Skeletal muscle satellite cell (primary cell): ENCODE data around the gene CHCHD6.
A peak's percentile ranks its signal among the peaks of the same experiment; 100 is the strongest.

ENCODE experiments used
- H3K27me3 ChIP-seq: 2 replicates; pipeline ENCODE4 v1.7.0; 2013; ENCODE audit warnings: low read length; ENCODE audit not compliant: control insufficient read depth, insufficient read depth
- H3K36me3 ChIP-seq: 2 replicates; pipeline ENCODE4 v1.7.0; 2013; ENCODE audit warnings: mild to moderate bottlenecking, control low read depth, low read length; ENCODE audit not compliant: insufficient read depth
- H3K4me1 ChIP-seq: 2 replicates; pipeline ENCODE4 v1.7.0; 2013; ENCODE audit warnings: low read length; ENCODE audit not compliant: control insufficient read depth, insufficient read depth
- H3K4me2 ChIP-seq: 2 replicates; pipeline ENCODE4 v1.7.0; 2013; ENCODE audit warnings: mild to moderate bottlenecking, low read length
- H3K4me3 ChIP-seq: 2 replicates; pipeline ENCODE4 v1.7.0; 2013; ENCODE audit warnings: low read length
- H3K9ac ChIP-seq: 2 replicates; pipeline ENCODE4 v1.7.0; 2013; ENCODE audit warnings: mild to moderate bottlenecking, low read depth, low read length, moderate library complexity
- H3K9me3 ChIP-seq: replicated peaks from 2 replicates; pipeline ENCODE4 v1.7.0; 2013; ENCODE audit warnings: mild to moderate bottlenecking, control low read depth, low read length

CHCHD6 gene

DNA sequence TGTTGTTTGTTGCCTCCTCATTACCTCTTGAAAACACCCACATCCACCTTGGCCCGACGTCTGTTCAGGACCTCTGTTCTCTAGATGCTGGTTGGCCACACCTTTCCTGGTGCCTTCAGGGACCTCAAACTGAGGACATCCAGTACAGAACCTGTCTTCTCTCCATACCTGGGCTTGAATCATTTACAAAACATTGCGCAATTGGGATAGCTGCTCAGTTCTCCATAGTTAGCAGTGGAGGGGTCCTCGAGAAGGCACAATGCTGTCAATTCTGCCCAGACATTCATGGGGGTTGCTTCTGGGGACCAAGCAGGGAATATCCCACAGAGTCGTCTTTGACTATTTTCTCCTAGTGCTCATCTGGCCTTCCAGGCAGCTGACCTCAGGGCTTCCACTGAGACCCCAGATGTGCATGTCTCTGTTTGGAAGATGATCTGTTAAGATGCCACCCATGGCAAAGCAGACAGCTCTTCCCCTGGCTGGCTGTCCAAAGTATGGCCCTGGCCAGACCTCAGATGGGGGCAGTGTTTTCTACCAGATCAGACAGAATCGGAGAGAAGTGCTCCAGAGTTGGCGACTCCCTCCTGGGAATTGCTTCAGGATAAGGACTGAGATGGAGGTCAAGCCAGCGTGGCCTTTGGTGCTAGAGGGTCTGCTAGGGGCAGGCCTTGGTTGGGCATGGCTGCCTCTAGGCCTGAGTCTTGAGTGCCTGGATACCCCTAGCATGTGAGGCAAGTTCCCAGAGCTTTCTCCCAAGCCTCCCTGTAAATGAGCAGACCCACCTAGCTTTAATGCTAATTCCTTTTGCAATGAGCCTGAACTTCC, 46.1 kb downstream of the CHCHD6 start:
- no peaks in the 10 kb centered on the region for H3K9me3 ChIP-seq
- peaks cover 3% of the 10 kb centered on the region for H3K4me1 ChIP-seq

DNA sequence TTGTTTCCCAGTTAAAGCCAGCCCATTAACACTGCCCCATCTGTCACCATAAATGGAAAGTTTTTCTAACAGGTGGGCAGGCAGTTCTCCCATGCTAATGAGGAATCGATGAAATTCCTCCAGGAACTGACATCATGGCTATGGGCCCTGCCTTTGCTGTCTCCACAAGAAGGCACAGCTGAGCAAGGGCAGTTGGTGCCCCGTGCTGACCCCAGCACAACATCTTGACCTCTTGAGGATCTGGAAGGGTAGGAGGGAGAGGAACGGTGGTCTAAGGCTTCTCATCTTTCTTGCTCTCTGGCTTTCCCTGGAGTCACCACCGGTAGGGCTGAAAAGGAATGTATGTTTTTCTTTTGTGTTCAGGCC, 46.7 kb downstream of the CHCHD6 start:
- no peaks in the 10 kb centered on the region for H3K27me3 ChIP-seq
- H3K4me1 ChIP-seq, result peaks cover 3% of the 10 kb centered on the region
- no peak overlapping the region for H3K4me3 ChIP-seq

More for the DNA sequence above, 46.1 kb downstream of the CHCHD6 start:
- Histone ChIP-seq H3K4me2 (no peak overlapping the region), H3K4me3 (no peak overlapping the region), H3K27me3 (no peaks in the 10 kb centered on the region), H3K9ac (no peak overlapping the region), H3K36me3 (no peaks in the 10 kb centered on the region)

DNA sequence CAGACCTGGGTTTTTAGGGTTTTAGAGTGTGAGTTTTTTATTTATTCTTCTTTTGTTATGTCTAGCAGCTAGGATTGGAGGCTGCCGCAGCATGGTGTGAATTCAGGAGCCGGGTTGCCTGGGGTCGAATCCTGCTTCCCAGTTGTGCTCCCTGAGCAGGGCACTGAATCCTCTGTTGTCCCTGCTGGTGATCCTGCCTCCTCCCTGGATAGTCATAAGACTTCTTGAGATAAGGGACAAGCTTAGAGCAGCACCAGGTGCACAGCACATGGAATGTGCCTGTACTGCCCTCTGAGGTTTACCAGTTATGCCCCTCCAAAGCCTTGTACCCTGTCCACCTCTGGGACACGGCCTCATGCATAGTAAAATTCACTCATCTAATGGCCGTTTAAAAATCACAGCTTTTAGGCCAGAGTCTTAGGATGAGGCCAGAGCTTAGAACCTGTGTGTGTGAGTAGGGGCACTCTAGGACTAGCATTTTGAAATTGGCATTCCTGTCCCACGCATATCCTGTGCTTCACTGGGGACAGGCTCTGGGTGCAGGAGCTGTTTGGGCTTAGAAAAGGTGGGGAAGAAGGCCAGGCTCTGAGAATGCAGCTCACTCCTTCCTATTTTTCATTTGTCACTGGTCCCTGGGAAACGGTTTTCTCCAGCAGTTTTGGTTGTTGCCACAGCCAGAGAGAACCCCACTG, 47.7 kb downstream of the CHCHD6 start:
- Histone ChIP-seq H3K9me3 (no peaks in the 10 kb centered on the region), H3K36me3 (no peaks in the 10 kb centered on the region), H3K4me3 (no peak overlapping the region), H3K9ac (no peak overlapping the region), H3K27me3 (no peaks in the 10 kb centered on the region), H3K4me1 (peaks cover 3% of the 10 kb centered on the region), H3K4me2 (no peak overlapping the region)

More for the DNA sequence above, 46.7 kb downstream of the CHCHD6 start:
- H3K4me2 ChIP-seq, result no peak overlapping the region
- H3K9me3 ChIP-seq, result no peaks in the 10 kb centered on the region
- H3K36me3 ChIP-seq, result no peaks in the 10 kb centered on the region
- H3K9ac ChIP-seq, result no peak overlapping the region

DNA sequence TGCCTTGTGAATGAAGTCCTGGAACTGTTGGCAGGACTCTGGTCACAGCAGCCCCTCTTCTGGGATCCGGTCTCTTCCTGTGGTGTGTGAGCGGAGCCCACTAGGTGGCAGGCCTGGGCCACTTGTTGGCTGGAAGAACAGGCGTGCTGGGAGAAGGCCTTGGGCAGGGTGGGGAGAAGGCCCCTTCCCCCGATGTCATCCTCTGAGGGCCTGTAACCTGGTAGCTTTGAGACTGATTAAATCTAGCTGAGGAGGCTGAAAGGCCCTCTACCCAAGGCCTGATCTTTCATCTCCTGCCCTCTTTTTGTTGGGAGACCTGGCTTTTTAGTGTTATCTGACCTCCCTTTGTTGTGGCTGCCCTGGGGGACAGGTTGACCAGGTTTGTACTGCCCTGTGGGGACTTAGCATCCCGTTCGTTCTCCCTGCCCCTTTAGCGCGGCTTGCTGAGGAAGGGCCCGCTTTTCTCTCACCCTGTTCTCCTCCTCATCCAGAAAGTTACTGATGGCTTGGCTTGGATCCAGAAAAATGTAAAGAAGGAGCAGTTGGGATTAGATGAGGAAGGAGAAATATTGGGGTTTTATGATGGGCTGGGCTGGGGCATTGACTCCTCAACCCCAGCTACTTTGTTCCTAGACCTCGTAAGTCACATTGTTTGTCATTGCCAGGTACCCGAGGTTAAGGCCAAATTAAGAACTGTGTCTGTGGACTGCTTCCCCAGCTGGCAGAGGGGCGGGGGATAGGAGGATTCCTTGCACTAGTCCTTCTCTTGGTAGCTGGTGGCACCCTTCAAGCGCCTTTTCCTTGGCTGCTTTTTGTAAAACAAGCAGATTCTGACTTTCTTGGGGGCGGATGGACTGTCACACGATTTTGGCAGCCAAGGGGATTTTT, 48.5 kb downstream of the CHCHD6 start:
- H3K36me3 ChIP-seq, result no peaks in the 10 kb centered on the region
- H3K4me2 ChIP-seq, result no peak overlapping the region
- H3K4me1 ChIP-seq, result peaks cover 3% of the 10 kb centered on the region
- H3K27me3 ChIP-seq, result no peaks in the 10 kb centered on the region
- H3K4me3 ChIP-seq, result no peak overlapping the region
- no peaks in the 10 kb centered on the region for H3K9me3 ChIP-seq
- H3K9ac ChIP-seq, result peak overlapping the region; percentile 45

DNA sequence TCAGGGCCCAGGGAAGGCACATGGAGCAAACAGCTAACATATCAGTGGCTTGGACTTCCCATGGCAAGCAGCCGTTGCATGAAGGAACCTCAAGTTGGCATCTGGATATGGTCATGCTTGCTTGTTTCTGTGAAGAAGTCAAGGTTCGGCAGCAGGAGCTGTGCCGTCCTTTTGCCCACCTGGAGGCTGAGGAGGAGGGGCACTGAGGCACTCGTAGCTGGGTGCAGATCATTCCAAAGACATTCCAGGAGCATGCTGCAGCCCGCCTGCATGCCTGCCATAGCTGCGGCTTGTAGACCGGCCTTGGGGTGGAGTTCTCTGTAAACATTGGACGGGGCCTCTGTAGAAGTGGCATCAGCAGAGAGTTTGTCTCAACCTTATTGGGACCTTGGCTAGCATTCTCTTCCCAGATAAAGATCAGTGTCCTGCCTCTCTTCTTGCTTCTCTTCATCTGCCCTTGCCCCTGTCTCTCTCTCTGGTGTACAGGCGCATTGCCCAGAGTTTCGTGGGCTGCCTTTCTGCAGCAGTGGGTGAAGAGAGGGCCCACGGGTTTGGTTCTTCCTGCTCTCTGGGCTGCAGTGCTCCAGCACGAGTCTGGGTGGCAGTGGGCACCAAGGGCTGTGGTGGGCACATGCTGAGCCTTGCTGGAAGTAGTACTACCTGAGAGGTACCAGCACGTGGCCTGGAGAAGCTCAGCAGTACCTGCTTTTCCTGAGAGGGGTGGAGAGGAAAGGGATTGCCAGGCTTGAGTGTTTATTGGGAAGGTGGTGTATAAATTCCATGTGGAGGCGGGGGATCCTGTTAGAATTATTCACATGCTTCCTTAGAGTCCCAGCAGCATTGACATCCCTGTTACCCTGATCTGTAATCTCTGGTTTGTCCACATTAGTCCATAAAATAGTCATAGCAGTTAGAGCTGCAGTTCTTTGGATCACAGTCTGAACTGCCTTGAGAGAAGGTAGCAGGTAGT, 49.4 kb downstream of the CHCHD6 start:
- Histone ChIP-seq H3K36me3 (no peaks in the 10 kb centered on the region), H3K4me3 (no peak overlapping the region)

DNA sequence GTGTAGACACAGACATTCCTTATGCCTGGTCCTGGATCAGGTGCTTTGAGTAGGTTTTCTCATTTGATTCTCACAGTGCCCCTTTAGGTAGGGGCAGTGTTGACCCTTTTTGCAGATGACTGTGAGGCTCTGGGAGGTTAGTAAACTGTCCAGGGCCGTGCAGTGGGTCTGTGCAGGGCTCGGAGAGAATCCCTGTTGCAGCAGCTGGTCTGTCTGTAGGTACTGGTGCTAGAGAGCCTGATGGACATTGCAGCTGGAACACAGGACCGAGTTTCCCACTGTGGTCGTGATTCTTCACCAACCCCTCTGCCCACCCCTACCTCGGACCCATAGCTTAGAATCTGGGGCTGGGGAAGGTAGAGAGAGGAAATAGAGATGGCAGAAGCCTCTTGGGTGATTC, 51.8 kb downstream of the CHCHD6 start:
- Histone ChIP-seq H3K4me2 (no peak overlapping the region), H3K27me3 (no peaks in the 10 kb centered on the region), H3K4me3 (no peak overlapping the region), H3K9me3 (no peaks in the 10 kb centered on the region), H3K9ac (no peak overlapping the region), H3K4me1 (peaks cover 3% of the 10 kb centered on the region), H3K36me3 (no peaks in the 10 kb centered on the region)

More for the DNA sequence above, 49.4 kb downstream of the CHCHD6 start:
- Histone ChIP-seq H3K9ac (no peak overlapping the region), H3K4me2 (no peak overlapping the region), H3K27me3 (no peaks in the 10 kb centered on the region), H3K4me1 (peaks cover 3% of the 10 kb centered on the region), H3K9me3 (no peaks in the 10 kb centered on the region)

DNA sequence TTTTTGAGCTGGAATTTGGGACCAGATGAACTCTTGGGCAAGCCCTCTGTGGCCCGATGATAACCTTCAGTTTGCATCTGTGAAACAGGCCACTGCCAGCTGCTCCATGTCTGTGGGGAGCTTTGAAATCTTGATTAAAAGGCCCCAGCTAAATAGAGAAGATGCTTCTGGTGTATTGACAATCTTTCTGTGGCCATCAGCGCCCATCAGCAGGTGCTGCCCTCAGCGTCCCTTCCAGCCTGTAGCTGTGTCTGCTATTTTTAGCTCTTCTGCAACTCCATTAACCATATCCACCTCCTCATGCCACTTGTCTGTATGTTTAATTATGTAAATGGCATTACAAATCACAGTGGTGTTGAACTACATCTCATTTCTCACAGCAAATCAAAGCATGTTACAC, 54.0 kb downstream of the CHCHD6 start:
- Histone ChIP-seq H3K4me2 (no peak overlapping the region), H3K4me1 (no peaks in the 10 kb centered on the region), H3K4me3 (no peak overlapping the region)

DNA sequence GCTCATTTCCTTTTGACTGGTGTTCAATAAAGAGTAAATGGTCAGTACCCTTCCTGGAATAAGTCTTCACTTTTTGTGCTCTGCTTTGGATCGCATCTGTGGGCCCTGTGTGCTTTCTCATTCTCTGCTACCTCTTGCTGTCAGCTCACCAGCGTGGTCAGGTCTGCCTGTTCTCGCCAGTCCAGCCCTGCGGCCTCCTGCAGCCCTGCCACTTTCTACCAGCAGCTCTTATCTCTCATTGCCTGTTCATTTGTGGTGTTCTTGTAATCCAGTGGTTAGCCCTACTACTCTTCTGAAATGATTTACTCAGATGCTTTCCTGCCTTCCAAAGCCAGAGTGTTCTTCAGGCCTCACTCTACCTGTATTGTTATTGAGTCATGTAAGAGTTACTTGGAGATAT, 54.8 kb downstream of the CHCHD6 start:
- H3K9ac ChIP-seq, result no peak overlapping the region
- H3K9me3 ChIP-seq, result no peaks in the 10 kb centered on the region
- H3K27me3 ChIP-seq, result no peaks in the 10 kb centered on the region
- no peaks in the 10 kb centered on the region for H3K36me3 ChIP-seq
- no peaks in the 10 kb centered on the region for H3K4me1 ChIP-seq
- no peak overlapping the region for H3K4me2 ChIP-seq
- no peak overlapping the region for H3K4me3 ChIP-seq

More for the DNA sequence above, 54.0 kb downstream of the CHCHD6 start:
- no peaks in the 10 kb centered on the region for H3K36me3 ChIP-seq
- H3K9ac ChIP-seq, result no peak overlapping the region
- H3K27me3 ChIP-seq, result no peaks in the 10 kb centered on the region
- H3K9me3 ChIP-seq, result no peaks in the 10 kb centered on the region

DNA sequence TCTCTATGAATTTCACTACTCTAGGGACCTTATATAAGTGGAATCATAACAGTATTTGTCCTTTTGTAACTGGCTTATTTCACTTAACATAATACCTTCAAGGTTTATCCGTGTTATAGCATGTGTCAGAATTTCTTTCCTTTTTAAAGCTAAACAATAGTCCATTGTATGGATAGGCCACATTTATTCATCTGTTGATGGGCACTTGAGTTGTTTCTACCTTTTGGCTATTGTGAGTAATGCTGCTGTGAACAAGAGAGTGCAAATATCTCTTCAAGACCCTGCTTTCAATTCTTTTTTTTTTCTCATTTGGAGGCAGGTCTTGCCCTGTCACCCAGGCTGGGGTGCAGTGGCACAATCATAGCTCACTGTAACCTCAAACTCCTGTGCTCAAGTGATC, 56.5 kb downstream of the CHCHD6 start:
- H3K9ac ChIP-seq, result no peak overlapping the region
- H3K4me2 ChIP-seq, result no peak overlapping the region
- H3K36me3 ChIP-seq, result no peaks in the 10 kb centered on the region
- H3K27me3 ChIP-seq, result no peaks in the 10 kb centered on the region
- H3K9me3 ChIP-seq, result no peaks in the 10 kb centered on the region
- H3K4me1 ChIP-seq, result no peaks in the 10 kb centered on the region
- H3K4me3 ChIP-seq, result no peak overlapping the region

DNA sequence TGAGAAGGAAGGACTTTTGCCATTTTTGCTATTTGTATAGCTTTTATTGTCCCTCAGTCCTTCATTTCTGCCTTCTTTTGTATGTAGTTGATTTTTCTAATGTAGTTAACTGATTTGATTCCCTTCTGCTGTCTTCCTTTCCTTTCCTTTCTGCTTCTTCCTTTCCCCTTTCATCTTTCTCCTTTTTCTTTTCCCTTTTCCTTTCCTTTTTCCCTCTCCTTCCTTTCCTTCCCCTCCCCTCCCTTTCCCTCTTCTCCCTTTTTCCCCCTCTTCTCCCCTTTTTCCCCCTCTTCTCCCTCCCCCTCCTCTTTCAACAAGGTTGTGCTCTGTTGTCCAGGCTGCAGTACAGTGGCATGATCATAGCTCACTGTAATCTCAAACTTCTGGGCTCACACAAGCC, 59.0 kb downstream of the CHCHD6 start:
- Histone ChIP-seq H3K36me3 (peaks cover 3% of the 10 kb centered on the region), H3K4me2 (no peak overlapping the region), H3K9me3 (no peaks in the 10 kb centered on the region), H3K4me3 (no peak overlapping the region), H3K9ac (no peak overlapping the region), H3K27me3 (no peaks in the 10 kb centered on the region), H3K4me1 (no peaks in the 10 kb centered on the region)
